GM15510 (cell line): ENCODE measurements around the gene NTNG1.

Experiments
- POLR2A ChIP-seq: IDR thresholded peaks from 3 replicates; pipeline ENCODE4 v1.6.1; 2011; ENCODE audit warnings: borderline replicate concordance; ENCODE audit not compliant: insufficient read length; ENCODE audit errors: extremely low read depth

Gene NTNG1

DNA sequence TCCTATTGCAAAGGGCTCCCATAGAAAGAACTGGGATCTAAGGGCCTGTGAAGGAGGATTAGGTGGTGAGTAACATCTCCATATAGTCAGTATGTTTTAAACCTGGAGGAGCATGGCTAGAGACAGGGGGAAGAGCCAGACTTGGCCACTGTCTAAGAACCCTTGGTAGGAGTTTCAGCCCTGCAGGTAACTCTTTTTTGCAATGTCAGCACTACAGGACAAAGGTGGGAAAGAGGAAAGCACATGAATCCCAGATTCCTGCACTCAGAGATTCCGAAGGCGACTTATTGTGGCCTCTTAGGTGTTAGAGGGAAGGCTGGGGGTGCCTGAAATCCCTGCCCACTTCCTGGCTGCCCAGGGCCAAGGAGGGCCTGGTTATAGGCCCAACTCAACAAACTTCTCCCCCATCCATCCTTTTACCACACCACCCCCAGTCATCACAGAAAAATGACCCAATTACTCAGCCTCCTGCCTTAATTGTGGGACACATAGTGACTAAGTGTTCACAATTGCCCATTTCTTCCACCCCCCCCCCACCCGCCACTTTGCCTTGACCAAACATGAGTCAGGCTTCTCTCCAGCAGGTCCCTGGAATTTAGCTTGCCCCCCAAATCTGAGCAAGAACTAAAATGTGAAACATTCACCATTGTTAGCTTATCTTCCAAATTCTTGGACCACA is 1.9 kb upstream of the NTNG1 start:
- no peak for TF ChIP-seq POLR2A

DNA sequence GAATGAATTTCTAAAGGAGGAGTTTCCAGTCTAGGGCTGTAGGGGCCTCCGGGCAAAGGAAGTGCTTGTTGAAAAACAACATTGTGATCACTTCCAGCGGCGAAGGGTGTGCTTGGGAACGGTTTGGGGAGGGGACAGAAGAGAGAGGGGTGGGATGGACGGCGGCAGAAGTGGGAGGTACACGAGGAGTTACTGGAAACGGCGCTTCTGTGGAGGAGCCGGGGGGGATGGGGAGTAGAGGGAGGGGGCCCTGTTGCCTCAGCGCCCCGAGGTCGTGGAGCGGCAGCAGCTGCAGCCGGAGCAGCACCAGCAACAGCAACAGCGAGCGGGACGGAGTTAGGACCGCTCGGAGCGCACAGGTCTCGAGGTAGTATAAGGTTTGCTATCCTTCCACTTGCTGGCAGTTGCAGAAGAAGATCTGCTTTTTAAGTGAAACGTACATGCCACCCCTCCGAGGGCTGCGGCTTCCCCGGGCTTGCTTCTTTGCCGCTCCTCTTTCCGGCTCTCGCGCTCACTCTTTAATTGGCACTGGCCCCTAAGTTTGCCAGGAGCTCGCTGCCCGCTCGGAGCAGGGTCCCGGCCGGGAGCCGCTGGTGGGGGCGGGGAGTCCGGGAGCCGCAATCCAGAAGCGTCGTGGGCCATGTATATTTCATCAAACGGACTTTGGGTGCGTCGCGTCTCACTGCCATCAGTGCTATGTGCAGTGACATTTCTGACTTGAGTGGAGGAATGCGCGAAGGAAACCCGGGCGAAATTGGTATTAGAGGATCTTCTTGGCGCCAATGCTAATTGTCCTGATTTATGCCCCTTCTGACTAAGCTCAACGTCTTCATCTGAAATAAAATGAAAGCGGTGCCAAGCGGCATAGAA is 771 bp upstream of the NTNG1 start:
- TF ChIP-seq POLR2A, result no peak

DNA sequence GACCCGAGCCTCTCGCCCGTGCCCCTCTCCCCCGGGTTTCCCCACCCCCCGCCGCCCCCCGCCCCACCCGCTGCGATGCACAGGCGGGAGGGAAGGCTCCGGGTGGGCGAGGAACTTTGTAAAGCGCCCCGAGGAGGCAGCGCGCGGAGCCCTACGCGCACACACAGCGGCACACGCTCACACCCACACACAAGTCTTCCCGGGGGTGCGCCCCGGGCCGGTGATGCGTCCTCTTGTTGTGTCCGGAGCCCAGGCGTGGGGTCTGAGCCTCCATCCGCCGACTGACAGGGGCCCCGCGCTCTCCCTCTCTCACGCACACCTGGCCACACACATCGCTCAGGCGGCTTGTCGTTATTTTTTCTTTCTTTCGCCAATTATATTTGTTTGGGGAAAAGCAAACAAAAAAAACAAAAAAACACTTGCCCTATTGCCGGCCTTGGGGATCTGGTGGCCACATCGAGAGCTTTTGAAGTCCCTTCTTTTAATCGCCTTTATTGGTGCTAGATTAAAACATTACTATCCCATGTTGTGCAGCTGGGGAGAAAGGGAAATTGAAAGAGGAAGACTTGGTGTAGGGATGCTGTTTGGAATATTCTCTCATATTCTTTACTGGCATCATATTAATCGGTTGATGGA is 770 bp downstream of the NTNG1 start:
- TF ChIP-seq POLR2A, result no peak

DNA sequence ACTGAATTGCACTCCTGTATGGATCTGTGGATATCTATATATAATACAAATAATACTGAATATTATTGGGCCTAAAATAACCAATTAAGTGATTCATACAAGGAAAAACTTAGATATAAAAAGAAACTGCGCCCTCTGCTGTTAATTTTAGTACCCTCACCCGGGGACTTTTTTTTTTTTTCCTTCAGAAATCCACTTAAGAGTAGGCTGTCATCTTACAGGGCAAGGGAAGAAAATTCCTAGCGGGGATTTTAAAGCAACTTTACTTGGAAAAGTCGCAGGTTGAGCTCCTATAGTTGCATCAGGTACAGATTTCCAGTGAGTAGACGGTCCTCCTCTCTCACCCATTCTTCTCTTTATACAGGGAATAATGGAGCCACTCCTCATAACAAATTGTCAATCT is 1.3 kb downstream of the NTNG1 start:
- TF ChIP-seq POLR2A, result no peak

DNA sequence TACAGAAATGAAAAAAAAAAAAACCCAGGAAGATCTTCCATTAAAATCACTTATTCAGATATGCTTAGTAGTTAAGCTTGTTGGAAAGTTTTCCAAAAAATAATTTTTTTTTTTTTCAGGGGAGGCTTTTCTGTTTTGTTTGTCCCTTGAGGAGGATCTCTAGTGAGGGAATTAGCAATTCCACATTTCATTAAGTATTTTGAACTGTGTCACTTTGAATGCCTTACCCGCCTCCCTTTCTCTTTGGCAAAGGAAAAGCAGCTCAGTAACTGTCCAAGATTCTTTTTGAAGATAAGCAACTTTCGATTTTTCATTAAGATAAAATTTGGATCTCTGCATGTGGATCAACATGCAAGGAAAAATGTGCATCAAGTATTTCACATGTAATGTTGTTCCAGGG is 1.8 kb downstream of the NTNG1 start:
- no peak for TF ChIP-seq POLR2A

DNA sequence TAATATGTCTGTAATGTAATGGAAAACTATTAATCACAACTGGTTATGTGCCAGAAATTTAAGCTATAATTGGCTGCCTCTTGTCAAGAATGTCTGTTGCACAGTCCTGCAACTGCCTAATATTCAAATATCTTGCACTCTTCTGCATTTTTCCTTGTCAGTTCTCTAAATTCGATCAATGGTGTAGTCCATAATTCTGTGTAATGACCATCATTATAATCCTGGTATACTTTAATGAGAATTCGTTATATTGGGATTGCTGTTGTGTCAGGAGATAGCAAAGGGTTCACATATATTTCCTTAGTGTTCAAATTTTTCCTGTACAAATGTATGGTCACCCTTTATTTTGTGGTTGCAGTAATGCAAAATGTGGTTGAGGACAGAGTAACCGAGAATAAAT is 4.8 kb downstream of the NTNG1 start:
- TF ChIP-seq POLR2A, result no peak

DNA sequence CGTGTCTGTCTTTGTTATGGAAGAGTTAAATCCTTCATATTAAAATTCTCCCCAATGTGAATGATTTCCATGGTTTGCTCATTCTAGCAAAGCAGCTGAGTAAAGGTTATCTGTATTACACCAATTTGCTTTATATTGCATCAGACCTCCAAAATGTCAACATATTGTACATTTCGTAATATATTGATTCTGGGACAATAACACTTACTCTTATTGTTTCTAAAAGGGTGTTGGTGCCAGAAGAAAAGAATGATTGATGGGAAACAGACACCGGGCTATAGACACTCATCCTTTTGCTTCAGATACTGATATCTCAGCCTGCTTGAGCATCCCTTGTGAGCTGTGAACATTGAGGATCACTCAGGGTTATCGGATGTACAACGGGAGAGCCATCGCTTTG is 7.0 kb downstream of the NTNG1 start:
- TF ChIP-seq POLR2A, result no peak

DNA sequence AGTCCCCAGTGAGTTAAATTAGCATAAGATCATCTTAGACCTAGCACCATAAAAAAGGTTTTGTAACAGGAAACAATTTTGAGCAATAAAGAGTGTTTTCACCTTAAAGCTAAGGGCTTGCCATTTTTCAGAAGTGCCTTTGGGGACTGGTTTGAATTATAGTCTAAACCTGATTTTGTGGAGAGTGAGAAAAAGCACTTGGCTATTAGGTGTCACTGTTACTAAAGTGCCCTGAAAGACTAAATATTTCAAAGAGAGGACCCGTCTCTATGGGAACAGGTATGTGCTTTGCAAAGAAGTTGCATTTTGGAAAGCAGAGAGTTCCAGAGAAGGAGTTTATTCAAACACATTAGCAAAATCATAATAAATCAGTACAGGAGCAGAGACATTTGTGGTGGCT is 9.1 kb downstream of the NTNG1 start:
- TF ChIP-seq POLR2A, result no peak

DNA sequence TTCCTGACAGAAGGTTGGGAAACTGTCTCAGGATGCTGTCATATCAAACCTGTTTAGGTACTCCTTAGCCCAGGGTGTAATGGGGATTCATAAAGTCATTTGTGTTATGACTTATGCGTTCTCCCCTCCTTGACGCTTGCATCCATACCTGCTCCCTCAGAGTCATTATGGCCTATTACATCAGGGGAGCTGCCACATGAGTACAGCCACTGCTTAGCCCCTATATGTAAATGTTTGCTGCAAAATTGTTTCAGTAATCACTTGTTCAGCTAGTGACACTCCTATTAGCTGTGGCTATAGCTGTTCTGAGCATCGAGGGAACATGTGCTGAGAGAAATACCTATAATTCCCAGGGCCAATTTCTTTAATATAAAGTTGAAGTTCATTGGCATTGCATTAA is 10.5 kb downstream of the NTNG1 start:
- TF ChIP-seq POLR2A, result no peak

DNA sequence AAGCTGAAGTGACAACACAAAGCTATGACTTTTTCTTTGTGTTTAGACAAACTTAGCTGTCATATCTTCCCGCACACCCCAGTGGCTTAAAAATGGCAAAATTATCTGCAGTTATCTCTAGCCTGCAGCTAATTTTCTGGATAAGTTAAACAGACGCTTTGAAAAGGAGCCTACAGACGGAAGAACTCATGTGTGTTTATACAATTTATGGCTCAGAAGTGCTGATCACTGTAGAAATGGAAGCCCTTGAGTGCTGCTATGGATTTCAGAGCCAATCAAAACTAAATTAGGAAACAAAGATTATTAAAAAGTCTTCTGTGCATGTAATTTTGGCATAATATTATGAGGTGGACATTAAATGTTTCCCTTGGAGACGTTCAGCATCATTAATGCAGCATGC is 11.6 kb downstream of the NTNG1 start:
- no peak for TF ChIP-seq POLR2A

DNA sequence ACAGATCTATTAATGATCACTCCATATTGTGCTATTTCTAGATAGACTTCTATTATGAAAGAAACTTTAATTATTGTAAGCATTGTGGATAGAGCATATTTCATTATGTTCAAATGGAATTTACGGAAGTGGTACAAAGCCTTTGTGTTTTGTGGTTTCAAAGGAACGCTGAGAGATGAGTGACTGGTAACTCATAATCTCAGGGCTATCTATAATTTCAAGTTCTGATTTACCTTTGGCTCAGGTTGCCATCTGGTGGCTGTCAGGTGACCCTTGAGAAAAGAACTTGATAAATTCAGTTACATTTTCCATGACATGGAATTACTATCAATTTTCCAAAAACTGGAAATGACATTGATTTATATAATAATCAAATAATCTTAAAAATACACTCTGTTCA is 12.2 kb downstream of the NTNG1 start:
- TF ChIP-seq POLR2A, result no peak

DNA sequence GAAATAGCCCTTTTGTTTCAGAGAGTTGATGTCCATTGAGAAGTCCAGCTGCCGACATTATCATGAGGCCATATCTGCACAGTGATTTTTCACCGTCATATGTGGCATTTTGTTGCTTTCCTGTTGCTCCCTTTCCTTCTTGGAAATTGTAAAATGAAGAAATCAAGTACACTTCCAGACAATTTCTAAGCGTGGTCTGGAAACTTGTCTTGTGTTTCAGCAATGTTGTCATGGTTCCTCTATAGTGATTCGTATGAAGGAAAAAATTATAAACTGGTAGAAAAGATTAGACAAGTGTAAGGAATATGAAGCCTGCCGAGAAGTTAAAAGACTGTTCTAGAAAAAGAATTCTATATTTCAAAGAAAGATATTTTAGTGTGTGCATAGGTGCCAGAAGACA is 17.7 kb downstream of the NTNG1 start:
- no peak for TF ChIP-seq POLR2A

DNA sequence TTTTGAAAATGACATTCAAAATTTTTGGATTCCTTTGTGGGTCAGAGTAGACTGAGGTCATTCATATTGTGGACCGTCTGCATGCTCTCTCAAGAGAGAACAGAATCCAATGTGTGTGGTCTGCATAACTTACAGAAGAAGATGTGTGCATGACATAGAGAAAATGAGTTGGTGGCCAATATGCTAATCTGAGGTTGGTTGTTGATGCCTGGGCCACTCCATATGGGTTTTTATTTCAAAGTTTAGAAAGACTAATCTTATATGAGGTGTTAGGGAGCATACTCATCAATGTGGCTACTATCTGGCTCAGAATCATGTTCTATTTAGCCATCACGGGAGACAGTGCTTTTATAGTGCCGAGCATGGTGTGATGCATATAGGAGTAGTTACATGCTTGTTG is 18.2 kb downstream of the NTNG1 start:
- TF ChIP-seq POLR2A, result no peak

DNA sequence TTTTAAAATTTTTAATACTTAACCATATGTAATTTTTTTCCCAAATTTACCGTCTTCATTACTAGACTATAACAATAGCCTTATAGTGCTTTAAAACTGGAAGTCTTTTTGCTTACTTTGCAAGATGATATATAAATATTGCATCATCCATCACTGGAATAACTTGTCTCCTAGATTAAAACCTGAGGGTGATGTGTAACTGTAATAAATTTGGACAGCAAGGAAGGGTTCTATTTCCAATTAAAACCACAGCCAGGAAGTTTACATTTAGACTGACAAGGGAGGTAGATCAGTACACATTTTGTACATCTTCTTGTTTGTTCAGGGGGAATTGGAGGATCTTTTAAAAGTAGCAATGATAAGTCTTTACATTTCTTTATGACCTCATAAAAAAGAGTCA is 21.9 kb downstream of the NTNG1 start:
- no peak for TF ChIP-seq POLR2A

DNA sequence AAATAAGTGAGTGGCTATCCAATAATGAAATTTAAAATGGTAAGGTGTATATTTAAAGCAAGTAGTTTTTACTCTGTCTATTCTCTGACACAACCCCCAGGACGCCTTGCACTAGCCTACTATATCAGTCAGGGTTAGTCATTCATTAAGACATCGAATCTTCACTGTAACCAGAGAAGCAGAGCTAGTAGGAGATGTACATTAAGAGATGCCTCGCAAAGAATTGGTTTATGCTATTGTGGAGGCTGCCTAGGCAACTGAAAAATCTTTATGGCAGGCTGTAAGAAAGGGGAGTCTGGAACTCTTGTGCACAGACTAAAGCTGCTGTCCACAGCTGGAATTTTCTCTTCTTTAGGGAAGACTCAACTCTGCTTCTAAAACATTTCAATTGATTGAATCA is 28.8 kb downstream of the NTNG1 start:
- TF ChIP-seq POLR2A, result no peak

DNA sequence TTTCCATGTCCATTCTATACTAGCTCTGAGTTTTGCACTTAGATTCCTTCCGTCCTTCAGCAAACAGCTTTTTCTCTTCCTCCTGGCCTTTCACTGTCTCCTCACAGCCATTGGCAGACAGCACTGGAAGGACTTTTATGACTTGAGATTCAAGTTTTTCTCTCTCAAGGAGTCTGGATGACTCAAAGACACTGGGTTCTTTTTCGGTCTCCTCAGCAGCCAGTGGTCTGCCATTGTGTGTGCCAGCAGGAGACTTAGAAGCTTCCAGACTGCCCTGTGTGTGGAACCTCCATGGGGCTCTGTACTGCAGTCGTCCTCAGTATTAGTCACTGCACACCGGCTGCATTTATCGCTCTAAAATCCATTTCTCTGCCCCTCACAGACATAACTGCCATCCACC is 30.5 kb downstream of the NTNG1 start:
- TF ChIP-seq POLR2A, result no peak
